Astrocyte of the spinal cord (primary cell): ENCODE measurements around the gene FAR2.
A peak's percentile ranks its signal among the peaks of the same experiment; 100 is the strongest.
"Not testable (repeated sequence)": the region's sequence is repeated elsewhere in the genome, so short reads cannot be mapped to it uniquely, and the experiment has no call there.

Experiments used
- DNase-seq: peaks from one replicate; pipeline ENCODE4 v3.0.0; 2011; ENCODE audit warnings: low read depth, low spot score
- H3K4me3 ChIP-seq: 2 replicates; pipeline ENCODE4 v1.5.1; 2011; ENCODE audit warnings: low read depth, mild to moderate bottlenecking, low read length, moderate library complexity
- CTCF ChIP-seq: IDR thresholded peaks from 2 replicates; pipeline ENCODE4 v1.5.1; 2012; ENCODE audit warnings: low read depth, mild to moderate bottlenecking, low read length, inconsistent platforms
- in situ Hi-C: cut with HindIII; loops from 2 replicates; pipeline ENCODE4 v1.10.0; 2017; ENCODE audit warnings: low sequenced_read_pairs

FAR2 gene

GRCh38 chr12:29160230-29160629 is 11.2 kb downstream of the FAR2 start:
- no peak overlapping the region for H3K4me3 ChIP-seq
- in situ Hi-C loops, result no loop called here
- no peak for DNase-seq
- no peak for TF ChIP-seq CTCF

- no peak for TF ChIP-seq CTCF
- H3K4me3 ChIP-seq, result no peak overlapping the region
- no peak for DNase-seq
- in situ Hi-C loops, result no loop called here
These were observed 14.1 kb downstream of the FAR2 start for GRCh38 chr12:29163146-29163545.

GRCh38 chr12:29164477-29165393 is 15.7 kb downstream of the FAR2 start:
- in situ Hi-C loops, result no loop called here
- peak; percentile 77 for DNase-seq
- H3K4me3 ChIP-seq, result no peak overlapping the region
- TF ChIP-seq CTCF, result no peak

GRCh38 chr12:29167445-29167844 is 18.4 kb downstream of the FAR2 start:
- in situ Hi-C loops, result no loop called here
- H3K4me3 ChIP-seq, result no peak overlapping the region
- no peak for DNase-seq
- TF ChIP-seq CTCF, result no peak

- H3K4me3 ChIP-seq, result no peak overlapping the region
- in situ Hi-C loops, result no loop called here
- DNase-seq, result no peak
- no peak for TF ChIP-seq CTCF
These were observed 18.9 kb downstream of the FAR2 start for GRCh38 chr12:29167988-29168387.

GRCh38 chr12:29169978-29170377 is 20.9 kb downstream of the FAR2 start:
- in situ Hi-C loops, H3K4me3 ChIP-seq, DNase-seq: not testable (repeated sequence)

GRCh38 chr12:29170478-29171084 is 21.5 kb downstream of the FAR2 start:
- H3K4me3 ChIP-seq, DNase-seq, in situ Hi-C loops: not testable (repeated sequence)
